NCI-H1436 treated with DMSO at 0.1 percent for 48 hours (cell line): ENCODE data around the gene GLT6D1.
"Not testable (repeated sequence)": the region's sequence is repeated elsewhere in the genome, so short reads cannot be mapped to it uniquely, and the experiment has no call there.

Source experiments
- DNase-seq: peaks from one replicate; lab custom pipeline; 2025; lab: John Stamatoyannopoulos, UW

The GLT6D1 gene

DNA sequence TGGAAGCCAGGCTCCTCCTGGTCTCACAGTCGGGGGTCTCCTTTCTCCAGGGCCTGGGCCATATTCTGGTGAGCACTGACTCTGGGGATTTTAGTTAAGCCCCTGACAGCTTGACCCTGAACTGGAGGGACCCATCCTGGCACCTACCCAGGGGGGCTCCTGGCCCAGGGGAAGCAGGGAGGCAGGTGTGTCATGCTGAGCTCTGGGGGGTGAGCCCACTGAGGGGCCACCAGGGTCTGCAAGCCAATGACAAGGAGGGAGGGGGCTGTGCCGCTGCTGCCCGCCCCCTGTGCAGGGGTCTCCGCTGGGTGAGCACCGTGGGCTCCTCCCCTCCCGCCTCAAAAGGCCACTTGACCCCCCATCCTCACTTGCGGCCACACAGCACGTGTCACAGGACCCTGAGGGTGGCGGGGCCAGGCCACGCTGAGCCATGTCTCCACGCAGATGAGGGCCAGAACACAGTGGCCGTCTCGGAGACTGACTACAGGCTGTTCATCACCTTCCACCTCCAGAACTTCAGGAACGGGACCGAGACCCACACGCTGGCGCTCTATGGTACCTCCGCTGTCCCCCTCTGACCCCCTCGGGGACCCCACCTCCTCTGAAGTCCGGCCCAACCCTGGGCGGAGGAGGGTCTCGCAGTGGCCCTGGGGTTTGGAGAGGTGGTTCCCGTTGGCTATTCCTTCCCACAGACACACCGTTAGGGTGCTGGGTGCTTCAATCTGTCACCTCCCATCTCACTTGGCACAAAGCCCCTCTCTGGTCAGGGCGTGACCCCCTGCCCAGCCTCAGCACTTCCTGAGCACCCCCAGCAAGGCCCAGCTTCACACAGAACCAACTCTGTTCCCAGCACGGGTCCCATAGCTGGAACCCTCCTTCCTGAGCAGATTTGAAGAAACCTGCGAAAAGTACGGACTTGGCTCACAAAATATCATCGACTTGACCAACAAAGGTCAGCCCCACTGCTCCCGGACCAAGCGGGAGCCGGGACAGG, 25.8 kb upstream of the GLT6D1 start:
- no peak for DNase-seq

DNA sequence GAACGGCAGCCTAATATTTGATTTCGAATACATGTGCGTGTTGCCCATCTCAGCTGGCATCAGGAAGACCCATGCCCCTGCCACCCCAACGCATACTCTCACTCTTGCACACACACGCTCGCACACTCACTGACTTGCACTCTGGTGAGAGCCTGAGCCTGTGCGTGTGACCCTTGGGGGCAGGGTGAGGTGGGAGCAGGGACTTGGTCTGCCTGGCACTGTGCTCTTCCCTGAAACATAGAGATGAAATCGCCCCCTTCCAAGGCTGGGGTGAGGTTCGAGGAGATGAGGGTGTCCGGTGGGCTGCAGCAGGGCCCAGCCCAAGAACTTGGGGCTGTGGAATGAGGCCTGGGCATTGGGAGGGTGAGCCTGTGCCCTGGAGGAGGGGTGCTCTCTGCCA, 24.9 kb upstream of the GLT6D1 start:
- no peak for DNase-seq

DNA sequence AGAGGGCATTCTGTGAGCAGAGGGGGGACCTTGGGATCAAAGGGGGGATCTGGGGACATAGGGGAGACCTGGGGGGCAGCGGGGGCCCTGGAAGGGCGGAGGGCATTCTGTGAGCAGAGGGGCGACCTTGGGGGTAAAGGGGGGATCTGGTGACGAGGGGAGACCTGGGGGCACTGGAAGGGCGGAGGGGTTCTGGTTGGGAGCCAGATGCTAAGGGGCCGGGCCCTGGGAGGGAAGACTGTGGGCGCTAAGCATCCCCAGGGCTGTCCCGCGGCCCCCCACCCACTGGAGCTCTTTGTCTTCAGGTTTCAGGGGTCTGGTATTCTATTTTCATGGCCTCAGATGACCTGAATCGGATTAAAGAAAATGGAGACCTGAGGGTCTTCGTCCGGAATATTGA, 24.5 kb upstream of the GLT6D1 start:
- DNase-seq = no peak

DNA sequence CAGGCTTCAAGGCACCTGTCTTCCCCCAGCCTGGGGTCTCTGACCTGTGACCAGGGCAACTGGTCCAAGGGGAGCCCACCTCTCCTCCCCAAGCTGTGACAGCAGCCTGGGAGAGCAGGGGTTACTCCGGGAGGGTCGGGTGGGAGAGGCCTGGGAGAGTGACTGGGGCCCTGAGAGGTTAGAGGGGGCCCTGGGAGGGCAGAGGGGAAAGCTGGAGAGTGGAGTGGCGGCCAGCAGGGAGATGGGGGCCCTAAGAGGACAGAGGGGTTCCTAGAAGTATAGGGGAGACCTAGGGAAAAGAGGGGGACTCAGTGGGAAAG, 24.1 kb upstream of the GLT6D1 start:
- no peak for DNase-seq

DNA sequence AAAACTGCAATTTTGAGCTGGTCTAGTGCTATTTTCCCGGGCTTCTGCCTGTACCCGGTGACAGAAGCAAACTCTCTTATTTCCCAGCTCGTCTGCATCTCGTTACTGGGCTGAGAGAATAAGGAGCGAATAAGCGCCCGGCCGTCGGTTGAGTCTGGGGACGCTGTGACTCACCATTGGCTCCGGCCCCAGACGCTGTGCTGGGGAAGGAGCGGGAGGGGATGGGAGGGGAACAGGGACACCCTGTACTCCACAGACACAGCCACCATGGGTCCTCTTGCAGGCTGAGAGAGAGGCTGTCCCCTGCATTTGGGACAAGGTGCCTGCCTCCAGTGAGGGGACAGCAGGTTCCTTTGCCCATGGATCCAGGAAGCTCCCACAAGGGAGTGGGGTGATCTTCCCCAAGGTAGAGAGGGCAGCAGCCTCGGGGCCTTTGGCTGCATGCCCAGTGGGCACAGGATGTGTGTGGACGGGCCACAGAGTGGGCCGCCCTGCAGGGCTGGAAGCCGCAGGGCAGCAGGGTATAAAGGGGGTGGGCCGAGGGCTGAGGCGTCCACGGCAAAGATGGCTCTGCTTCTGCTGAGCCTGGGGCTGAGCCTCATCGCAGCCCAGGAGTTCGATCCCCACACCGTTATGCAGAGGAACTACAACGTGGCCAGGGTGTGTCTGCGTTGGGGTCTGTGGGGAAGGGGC, 23.6 kb upstream of the GLT6D1 start, which contains the start of gene LCN9:
TSS of gene LCN9 (plus strand) at position 552 of the 693 bp plus-strand sequence. CDS start at position 565, 13 bp downstream.
- DNase-seq = no peak

DNA sequence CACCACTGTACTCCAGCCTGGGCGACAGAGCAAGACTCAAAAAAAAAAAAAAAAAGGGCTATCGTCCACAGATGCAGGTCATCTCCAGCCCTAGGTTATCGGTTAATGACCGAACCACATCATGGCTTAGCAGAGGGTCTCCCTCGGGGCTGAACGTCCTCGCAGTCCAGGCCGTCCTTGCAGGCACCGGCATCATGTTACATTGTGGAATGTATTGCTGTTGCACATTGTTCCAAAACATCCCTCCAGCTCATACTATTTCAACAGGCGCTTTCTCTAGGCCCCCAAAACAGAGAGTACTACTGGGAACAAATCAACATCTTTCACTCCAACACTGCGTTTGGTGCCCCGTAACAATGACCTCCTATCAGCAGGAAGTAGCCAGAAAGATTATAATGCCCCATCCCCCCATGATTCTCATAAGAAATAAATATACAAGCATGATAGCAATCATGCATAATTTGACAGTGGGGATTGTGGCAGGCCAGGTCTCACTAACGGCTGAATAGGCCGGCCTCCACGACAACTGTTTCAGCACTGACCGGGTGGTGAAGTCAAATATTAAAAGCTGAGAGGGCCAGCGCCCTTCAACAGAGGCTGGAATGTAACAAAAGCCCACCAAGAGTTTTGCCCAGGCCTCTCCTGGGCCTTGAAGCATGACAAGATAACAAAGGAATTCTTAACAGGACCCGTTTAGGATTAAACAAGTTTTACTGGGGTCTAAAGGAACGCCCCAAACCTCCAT, 22.6 kb upstream of the GLT6D1 start:
- DNase-seq = no peak

DNA sequence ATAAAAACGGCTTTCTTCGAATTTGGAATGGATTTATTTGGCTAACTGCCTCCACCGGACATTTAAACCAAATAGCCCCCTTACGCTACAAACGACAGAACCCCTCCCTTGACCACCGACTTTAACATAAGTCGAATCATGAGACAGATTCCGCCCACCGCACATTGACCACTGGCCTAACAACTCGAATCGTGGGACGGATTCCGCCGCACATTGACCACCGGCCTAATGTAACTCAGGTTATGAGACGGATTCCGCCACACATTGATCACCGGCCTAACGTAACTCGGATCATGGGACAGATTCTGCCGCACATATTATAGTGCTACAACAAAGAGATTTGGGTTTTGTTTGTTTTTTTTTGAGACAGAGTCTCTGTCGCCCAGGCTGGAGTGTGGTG, 21.1 kb upstream of the GLT6D1 start:
- DNase-seq = no peak

DNA sequence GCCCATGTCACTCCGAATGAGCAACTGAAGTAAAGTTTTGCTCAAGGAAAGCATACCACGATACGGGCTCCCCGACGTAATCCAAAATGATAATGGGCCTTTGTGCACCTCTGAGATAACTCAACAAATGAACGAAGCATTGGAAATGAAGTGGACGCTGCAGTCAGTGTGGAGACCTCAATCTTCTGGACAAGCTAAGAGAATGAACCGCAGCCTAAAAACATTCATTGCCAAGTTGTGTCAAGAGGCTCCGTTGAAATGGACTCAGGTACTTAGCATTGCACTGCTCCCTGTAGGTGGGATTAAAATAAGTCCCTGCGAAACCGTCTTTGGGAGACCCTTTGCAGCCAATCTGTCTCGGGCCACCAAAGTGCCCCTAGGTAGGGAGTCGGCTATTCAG, 19.9 kb upstream of the GLT6D1 start:
- DNase-seq = no peak

DNA sequence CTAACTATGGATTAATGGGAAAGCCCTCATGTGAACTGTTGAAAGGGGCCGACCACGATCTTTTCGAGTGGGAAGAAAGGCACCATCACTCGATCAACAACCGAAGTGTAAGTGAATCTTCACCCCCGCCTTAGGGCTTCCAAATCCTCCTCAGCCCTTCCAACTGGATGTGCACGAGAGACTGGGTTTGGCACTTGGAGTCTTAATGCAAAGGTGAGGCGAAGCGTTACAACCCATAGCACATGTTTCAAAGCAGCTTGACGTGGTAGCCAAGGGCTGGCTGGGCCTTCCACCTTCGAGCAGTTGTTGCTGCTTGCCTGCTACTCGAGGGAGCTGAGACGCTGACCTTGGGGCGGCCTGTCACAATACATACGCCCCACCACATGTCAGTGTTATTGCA, 18.1 kb upstream of the GLT6D1 start:
- no peak for DNase-seq

DNA sequence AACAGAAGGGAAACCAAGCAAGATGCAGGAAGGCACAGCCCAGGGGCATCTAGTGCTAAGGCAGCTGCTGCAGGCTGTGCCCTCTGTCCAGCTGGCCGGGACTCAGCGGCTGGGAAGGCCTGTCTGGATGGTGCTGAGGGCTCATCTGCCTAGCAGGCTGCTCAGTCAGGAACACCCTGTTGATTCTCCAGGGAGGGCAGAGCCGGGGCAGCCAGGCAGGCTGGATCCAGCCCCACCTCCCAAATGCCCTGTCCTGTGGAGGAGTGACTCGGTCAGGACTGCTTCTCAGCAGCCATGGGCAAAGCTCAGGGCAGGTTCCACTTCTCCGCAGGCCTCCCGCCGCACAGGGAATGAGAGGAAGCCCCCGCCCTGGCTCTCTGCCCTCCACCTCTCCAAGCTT, 16.0 kb upstream of the GLT6D1 start:
- no peak for DNase-seq

DNA sequence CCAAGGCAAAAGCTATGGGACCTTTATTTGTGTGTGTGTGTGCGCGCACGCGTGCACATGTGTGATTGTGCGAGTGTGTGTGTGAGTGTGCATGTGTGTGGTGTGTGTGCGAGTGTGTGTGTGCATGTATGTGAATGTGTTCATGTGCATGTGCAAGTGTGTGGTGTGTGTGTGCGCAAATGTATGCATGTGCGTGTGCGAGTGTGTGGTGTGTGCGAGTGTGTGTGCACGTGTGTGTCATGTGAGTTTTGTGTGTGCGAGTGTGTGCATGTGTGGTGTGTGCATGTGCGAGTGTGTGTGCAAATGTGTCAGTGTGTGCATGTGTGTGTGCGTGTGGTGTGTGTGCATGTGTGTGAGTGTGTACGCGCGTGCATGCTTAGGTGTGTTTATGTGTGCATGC, 11.1 kb upstream of the GLT6D1 start:
- DNase-seq = no peak

DNA sequence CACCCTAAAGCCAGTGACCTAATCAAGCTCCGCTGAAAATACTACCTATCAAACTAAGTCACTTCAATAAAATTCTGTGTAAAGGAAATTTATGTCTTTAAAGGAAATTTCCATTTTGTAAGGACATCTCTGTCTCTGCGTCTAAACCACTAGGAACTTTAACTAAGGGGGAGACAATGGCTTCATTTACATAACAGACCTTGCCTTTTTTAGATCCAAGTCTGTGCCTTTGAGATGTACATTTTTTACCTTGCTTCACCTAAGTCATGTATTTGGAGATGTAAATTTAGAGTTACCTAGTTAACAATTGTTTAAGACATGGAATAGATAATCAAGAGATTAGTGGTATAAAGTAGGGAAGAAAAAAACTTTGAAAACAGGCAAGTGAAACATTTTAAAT, 10.2 kb upstream of the GLT6D1 start:
- DNase-seq = no peak

DNA sequence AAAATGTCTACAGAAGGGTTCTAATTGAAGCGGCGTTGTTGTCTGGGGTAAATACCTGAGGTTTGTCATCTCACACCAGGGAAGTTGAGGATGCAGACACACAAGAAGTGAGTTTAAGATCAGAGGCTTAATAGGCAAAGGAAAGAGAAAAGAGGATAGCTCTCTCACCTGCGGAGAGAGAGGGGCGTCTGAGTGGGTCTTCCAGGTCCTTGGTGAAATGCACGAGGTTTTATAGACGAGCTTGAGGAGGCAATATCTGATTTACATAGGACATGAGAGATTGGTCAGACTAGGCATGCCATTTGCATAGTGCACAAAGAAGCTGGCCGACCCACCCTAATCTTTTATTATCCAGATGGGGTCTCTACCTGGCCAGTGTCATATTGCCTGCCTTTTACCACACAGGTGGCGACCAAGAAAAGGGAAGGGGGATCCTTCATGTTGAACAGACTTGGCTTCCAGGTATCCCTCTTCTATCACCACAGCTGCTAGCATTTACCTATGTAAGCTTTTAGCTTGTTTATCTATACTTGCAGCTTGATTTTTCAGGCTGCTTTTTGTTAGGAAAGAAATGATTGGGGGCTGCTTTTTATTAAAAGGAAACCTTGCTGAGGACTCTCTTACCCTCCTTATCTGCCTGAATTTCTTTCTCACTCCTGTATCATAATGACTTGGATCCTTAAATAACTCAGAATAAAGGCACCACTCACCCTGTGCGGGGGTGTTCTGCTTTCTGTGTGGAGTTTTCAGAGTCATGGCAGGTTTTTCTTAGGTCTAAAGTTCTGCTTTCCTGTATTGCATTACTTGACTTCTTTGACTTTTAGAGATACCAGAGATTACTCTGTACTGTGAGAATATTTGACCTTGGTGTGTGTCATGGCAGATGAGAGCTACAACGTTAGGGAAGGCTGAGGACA, 9.4 kb upstream of the GLT6D1 start:
- DNase-seq = no peak

DNA sequence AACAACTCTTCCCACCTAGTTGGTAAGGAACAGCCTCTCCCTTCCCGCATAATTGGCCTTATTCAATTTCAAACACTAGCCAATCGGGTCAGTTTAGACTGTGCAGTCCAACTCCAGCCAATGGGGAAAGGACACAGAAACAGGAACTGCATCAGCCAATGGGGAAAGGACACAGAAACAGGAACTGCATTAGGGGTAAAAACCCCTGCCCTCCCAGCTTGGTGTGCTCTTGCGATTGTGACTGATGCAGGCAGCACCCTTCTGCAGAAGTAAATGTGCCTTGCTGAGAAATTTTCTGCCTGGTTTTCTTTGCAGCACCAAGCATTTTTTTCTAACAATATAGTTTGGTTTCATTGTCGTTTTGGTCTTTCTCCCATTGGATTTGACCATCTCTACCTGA, 8.5 kb upstream of the GLT6D1 start:
- DNase-seq = no peak

DNA sequence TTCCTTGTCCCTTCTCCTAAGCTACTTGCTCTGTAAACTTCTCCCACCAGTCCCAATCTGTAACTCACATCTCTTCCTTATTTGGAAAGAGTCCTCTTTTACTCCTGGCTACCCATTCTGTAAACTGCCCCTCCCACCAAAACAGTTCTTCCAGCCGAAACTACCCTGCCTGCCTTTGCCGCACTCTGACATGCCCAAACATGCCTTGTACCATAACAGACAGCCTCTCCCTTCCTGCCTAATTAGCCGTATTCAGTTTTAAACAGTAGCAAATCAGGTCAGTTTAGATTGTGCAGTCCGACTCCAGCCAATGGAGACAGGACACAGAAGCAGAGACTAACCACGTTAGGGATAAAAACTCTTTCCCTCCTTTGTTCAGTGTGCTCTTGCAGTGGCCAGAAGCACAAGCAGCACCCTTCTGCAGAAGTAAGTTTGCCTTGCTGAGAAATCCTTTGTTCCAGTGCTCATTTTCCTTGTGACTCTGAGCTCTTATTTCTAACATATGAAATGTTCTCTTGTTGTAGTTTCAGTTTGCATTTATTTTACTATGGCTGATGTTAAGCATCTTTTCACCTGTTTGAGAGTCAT, 5.4 kb upstream of the GLT6D1 start:
- no peak for DNase-seq

DNA sequence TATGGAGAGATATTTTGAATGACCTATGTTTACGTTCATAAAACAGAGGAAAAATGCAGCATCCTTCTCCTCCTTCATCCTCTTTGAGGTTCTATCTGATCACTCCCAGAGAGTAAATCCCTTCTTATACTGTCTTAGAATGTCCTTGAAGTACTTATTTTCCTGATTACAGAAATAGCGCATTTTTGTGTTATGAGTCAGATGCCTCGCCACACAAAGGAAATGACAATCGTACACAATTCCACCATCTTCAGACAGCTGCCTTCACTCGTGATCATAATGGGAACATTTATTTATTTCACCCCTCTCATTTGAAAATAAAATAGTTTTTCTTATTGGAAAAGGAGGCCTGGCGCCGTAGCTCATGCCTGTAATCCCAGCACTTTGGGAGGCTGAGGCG, 2.4 kb upstream of the GLT6D1 start:
- DNase-seq = no peak

DNA sequence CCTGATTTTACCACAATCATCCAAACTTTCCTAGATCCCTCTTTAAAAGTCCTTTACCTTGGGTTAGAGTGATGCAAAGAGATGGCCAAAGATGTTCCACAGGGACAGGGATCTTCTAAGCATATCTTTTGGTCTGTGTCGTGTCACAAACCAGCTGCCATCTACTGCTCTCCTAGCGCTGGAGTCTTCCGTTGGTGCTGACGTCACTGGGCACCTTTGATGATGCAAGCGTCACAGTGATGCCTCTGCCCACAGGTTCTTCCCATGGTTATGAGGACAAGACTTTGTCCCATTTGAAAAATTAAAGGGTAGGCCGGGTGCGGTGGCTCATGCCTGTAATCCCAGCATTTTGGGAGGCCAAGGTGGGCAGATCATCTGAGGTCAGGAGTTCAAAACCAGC, 1.7 kb upstream of the GLT6D1 start:
- DNase-seq = no peak

DNA sequence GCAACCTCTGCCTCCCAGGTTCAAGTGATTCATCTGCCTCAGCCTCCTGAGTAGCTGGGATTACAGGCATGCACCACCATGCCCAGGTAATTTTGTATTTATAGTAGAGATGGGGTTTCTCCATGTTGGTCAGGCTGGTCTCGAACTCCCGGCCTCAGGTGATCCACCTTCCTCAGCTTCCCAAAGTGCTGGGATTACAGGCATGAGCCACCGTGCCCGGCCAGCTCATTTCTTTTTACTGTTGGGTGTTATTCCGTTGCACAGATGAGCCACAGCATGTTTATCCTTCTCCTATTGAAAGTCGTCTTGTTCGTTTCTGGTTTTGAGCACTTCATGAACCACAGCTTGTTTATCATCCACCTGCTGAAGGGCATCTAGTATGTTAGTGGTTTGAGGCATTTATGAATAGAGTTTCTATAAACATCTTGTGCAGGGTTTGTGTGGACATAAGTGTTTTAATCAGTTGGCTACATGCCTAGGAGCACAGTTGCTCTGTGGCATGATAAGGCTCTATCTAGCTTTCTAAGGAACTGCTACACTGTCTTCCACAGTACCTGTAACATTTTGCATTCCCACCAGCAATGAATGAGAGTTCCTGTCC, 2.3 kb downstream of the GLT6D1 start:
- not testable (repeated sequence) for DNase-seq

DNA sequence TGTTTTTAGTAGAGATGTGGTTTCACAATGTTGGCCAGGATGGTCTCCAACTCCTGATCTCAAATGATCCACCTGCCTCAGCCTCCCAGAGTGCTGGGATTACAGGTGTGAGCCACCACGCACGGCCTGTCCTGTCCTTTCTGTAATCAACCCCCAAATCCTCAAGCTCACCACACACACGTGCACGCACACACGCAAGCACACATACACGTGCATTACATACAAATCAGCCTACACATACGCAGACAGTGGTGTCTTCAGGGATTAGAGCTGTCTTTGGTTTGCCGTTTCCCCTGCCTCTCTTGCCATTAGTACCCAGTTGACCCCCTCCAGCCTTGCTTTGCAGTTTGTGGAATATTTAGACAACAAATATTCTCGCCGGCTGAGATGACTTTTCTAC, 6.5 kb downstream of the GLT6D1 start:
- no peak for DNase-seq

DNA sequence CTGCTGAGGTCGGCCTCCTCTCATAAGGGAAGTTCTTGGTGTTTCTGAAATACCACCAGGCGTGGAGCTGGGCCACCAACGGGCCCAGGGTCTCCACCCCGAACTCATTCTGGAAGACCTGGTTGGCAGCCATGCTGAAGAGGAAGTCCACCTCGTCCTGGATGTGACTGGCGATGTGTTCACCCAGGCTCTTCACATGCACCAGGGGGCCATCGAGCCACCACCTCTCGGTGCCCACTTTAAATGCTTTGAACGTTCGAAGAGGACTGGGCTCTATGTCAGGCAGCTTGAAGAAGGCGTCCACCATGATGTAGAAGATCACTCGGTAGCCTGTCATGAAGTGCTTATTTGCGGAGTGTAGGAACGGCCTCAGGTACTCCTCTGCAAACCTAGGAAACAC, 15.1 kb downstream of the GLT6D1 start:
- DNase-seq = no peak
